Superior temporal gyrus (tissue), 1 donor: ENCODE data around the gene SCD5.

Experiments used
- DNase-seq: peaks from one replicate; pipeline ENCODE4 v3.0.0-alpha.2; 2016; ENCODE audit errors: extremely low spot score

Gene SCD5

DNA sequence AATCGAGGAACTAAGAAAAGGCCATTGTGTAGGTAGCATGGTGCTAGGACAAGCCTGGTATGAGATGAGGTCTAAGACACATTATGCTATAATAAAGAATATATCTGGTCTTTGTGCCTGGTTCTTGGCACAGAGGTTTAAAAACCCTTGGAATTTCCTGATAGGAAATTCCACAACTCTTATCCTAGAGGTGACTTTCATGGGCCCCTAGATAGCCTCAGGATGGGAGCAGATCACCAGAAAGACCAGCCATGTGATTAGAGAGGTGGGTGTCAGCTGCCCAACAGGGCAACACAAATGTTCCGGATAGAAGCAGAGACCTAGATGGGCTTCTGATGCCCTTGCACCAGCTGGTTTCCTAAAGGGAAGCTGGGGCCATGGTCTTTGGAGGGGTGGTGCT is 107.2 kb downstream of the SCD5 start:
- DNase-seq: no peak

GRCh38 chr4:82688091-82688795 is 110.4 kb downstream of the SCD5 start:
- no peak for DNase-seq

DNA sequence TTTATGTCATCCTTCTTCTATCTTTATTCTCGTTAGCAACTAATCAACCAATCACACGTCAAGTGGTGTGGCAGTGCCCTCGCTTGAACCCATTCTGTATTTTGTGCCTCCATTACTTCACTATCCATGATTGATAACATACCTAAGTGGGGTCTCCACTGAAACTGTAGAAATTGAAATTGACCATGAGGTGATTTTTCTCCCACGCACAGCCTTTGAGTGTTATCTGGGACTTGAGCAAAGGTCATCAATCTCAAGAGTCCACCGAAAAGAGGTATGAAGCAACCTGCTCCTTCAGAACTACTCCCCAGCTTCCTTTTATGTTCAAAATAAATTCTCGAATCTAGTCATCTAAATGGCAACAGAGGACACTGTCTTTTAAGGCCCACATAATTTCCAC is 111.1 kb downstream of the SCD5 start:
- DNase-seq: no peak

- no peak for DNase-seq
Observed at GRCh38 chr4:82681754-82682153, 116.8 kb downstream of the SCD5 start.

DNA sequence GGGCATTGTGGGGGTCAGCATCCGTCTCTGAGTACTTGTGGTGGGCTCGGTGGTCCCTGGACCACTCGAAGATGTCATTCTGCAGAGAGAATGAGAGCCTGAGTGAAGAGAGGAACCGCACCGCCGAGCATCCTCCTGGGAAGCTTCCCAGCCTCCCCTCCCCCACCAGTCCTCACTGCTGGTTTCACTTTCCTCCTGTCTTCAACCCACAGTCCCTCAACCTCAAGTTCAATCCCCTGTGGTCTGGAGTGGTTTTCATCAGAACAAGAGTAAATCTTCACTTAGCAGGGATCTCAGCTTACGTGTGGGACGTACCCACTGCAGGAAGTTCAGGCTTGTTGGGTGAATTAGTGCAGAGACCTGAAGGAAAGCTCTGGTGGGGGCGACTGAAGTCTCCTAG is 117.8 kb downstream of the SCD5 start:
- DNase-seq: no peak

GRCh38 chr4:82679531-82679930 is 119.1 kb downstream of the SCD5 start:
- DNase-seq: no peak

GRCh38 chr4:82678051-82678450 is 120.5 kb downstream of the SCD5 start:
- DNase-seq: peak; percentile 60

DNA sequence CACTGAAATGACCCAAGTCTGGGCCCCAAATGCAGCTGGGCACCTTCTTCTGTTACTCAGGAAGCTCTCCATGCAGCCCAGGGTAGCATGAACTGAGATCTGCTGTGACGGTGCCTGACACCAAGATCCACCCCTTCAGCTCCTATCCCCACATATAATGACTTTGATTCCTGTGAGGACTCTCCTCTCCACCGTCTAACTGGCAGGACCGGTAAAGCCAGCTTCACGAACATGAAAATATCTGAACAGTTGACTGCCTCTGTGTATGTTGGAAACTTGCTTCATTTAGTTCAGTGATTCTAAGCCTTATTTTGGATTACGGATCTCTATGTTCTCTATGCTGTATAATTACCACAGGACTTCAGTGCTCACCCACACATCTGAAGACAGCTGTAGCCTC is 121.3 kb downstream of the SCD5 start:
- DNase-seq: peak; percentile 70

- DNase-seq: no peak
Observed at GRCh38 chr4:82667761-82668480, 130.7 kb downstream of the SCD5 start.

- no peak for DNase-seq
Observed at GRCh38 chr4:82666970-82667665, 131.5 kb downstream of the SCD5 start.

DNA sequence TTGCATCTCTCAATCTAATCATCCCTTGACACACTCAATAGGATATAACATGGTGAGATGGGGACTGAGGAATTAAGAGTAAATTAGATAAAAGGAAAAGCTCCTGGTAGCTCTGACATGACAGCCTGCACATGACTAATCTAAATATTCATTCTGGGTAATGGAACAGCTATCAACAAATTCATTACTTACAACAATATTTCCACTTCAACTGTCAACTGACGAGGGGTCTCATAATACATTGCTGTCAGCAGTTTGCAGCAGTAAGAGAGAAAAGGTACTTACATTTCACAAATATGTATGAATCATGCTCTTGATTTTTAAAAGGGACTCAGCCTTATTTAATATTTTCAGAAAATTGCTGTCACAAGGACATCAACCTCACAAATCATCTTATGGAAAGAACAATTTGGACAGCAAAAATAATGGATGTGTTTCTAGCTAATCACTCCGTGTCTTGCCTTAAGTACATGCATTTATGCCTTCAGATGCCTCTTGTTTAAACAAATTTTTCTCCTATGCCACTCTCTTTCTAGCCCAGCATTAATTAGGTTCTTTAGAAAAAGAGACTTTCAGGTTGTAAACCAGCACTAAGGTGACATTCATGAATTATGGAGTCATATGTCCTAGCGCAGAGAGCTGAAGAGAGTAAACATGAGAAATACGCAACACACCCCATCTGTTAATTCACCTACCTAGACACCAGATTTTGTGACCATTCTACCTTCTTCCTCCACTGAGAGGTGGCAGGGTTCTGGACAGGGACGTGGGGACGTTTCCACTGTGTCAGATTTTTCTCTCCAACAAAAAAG is 137.2 kb downstream of the SCD5 start:
- DNase-seq: no peak

DNA sequence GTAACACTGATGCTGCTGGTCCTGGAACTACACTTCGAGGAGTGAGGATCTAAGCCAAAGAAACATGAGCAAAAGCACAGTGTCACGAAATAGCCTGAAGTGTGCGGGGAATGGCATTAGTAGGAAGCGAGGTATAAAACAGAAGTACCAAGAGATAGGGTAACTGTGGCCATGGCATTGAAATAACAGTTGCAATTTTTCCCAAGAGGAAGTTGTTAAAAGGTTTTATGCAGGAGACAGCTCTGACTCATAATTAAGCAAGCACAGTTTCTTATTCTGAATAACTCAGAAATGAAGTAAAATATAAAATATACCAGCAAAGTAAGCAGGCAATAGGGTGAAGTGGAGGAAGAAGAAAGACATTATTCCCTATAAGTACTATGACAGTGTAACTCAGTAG is 146.5 kb downstream of the SCD5 start:
- DNase-seq: no peak

DNA sequence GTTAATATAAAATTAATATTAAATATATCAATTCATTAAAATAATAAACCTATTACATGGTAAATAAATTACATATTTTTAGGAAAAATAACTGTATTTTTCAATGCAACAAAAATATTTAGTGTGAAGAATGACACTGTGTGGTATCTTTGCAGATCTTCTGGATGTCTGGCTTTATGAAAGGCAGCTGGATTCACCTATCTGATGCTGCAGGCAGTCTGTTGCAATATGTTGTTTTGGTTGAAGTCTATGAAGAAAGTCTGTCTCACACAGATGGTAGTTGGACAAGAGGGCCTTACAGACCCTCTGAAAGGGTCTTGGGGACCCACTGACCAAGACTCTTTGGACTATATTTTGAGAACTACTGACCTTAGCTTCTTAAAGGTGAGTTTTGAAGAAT is 147.7 kb downstream of the SCD5 start:
- no peak for DNase-seq

- no peak for DNase-seq
Observed at GRCh38 chr4:82648356-82648755, 150.2 kb downstream of the SCD5 start.

DNA sequence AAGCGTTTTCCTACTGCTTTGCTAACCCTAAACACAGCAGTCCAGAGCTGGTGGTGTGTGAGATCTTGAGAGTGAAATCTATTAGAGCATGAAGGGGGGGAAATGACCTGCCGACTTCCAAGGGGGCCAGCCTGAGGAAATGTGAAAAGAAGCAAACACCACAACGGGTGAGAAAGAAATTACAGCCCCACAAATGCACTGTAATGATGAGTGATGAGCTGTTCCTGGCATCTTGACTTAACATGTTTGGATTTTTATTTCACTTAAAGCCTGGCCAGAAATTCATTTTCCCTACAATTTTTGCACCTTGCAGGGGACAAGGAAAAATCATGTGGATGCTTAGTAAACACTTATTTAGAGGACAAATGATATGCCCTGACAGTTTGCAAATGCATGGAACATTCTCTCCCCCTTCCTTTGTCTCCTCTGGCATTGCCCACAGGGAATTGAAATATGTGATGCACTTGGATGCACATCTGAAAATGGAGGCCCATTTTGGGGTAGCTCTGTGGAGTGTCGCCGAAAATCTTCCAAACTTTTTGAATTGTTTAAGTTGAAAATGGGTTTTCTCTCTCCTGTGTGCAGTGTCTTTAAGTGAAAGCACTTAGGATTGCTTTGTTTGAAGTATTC is 152.5 kb downstream of the SCD5 start:
- no peak for DNase-seq

DNA sequence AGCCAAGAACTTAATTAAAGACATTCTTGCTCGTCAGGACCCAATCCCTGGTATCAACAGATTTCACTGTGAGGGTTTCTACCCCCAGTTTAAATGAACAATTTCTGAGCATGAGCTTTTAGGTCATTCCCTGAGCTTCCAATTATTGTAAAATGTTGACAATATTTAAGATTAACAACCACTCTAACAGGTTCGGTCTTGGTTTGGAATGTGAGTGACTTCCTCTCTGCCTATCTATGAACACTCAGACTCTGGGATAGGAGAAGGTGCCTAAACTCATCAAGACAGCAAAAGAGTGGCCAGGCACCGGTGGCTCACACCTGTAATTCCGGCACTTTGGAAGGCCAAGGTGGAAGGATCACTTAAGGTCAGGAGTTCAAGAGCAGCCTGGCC is 153.9 kb downstream of the SCD5 start:
- no peak for DNase-seq

DNA sequence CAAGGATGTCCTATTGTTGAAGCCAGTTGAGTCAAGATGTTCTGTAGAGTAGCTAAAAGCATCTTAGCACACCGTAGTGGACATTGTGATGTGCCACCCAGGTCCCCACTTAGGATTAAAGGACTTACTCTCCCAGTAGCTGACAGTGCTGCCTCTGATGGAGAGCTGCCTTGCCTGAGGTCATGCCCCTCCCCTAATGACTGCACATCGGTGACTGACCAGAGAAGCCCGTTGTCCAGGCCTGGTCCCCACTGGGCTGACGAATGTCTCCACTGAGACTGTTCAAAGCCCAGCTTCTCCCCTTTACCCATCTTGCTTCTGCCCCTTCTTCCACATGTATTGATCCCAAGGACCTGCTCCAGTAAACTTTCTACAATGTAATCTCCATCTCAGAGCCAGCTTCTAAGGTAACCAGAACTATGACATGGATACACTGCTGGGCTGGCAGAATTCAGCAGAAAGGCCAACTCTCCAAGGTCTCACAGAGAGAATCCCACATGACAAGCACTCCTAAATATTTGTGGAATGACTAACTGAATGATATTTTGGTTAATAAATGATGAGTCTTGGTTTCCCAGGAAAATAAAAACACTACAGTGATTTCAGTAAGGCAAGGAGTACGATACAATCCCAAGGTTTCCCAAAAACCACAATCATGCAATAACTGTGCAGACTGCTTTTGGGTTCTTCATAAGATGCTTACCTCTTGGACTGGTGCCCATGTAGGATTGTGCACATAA is 154.4 kb downstream of the SCD5 start:
- DNase-seq: no peak

GRCh38 chr4:82642331-82642730 is 156.3 kb downstream of the SCD5 start:
- no peak for DNase-seq

DNA sequence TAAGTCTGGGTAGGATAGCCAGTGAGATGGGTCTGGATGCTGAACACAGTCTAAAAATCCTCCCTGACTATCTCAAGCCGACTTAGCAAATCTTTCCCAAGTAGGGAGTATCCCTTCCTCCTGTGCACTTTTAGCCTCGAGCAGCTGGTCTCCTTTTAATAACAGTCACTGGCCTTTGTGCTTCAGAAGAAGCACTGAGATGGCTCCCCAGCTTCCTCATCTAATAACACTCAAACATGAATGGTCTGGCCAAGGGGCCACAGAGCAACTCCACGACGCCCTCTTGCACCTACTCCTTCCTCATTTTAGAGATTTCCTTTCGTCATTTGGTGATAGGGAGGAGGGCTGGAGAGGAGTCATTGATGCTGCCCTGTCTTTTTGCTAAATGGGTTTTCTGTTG is 158.1 kb downstream of the SCD5 start:
- no peak for DNase-seq

DNA sequence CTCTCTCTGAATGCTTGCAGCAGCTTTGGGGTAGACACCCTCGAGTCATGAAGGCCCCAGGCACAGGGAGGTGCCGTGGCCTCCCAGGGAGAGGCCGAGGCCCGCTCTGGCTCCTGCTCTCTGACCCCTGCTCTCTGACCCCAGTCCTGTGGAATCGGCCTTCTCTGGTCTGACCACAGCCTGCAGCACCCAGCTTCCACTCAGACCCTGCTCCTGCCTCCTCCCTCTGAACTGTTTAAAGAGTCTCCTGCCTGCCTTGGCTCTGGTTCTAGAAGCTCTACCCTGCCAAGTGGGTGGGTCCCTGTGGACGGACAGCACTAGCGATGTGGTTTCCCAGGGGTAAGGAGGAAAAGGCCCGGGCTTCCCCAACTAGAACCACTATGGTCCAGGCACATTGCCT is 158.6 kb downstream of the SCD5 start:
- no peak for DNase-seq

DNA sequence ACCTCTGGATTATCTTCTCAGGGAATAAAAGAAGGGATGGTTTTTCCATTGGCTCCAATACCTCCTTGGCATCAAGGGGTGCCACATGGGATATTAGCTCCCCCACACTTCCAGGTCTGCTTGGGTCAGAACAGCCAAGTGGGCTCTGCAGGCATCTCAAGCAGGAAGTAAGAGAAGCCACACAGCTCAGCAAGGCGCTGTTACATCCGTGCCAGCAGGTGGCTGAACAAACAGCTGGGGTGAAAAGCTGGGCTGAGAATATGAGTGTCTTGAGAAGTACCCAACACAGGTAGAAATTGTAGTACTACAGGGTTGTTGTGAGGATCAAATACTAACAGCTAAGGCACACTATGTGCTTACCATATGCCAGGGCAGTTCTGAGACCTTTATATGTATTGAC is 160.1 kb downstream of the SCD5 start:
- no peak for DNase-seq
